ENCODE measurements around the gene RNF169.
"Not testable (repeated sequence)": the region's sequence is repeated elsewhere in the genome, so short reads cannot be mapped to it uniquely, and the experiment has no call there.

The RNF169 gene

DNA sequence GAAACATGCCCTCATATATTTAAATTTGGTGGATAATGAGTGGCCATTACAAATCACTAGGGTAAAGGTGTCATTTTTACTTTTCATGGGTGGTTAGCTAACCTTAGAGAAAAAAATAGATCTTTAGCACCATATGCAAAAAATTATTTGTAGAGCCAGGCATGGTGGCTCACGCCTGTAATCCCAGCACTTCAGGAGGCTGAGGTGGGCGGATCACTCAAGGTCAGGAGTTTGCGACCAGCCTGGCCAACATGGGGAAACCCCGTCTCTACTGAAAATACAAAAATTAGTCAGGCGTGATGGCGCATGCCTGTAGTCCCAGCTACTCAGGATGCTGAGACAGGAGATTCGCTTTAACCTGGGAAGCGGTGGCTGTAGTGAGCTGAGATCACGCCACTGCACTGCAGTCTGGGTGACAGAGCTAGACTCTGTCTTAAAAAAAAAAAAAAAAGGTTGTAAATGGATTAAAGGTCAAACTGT, 19.6 kb downstream of the RNF169 start:
- DNase-seq (ENCODE audit: low read depth, low spot score): not testable (repeated sequence)

- DNase-seq (ENCODE audit: low read depth, low spot score): no peak
These were observed 20.5 kb downstream of the RNF169 start for GRCh38 chr11:74769055-74769707.

DNA sequence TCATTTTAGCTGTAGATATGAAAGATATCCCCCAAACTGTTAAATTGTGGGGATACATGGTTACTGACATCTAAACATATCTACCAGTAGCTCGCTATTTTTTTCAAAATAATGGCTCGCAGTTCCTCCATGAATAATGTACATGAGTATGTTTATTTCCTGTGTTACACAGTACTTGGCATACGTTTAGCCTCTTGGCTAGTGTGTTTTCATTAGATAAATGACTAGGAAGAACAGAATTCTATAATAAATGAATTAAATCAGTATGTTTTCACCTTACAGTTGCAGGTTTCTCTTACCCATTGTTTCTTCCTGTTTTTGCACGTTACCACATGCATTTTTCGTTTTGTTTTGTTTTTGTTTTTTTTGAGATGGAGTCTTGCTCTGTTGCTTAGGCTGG, 21.8 kb downstream of the RNF169 start:
- no peak for DNase-seq (ENCODE audit: low read depth, low spot score)

DNA sequence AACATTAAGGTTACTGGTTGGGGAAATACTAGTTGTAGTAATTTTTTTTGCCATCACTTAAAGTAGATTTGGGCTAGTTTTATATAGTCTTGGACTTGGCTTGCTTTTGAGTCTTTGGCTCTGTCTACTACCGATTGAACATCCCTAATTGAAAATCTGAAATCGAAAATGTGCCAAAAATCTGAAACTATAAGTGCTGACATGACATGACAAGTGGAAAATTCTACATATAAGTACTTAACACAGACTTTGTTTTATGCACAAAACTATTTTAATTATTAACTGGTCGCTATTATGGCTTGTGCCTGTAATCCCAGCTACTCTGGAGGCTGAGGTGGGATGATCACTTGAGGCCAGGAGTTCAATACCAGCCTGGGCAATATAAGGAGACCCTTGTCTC, 22.5 kb downstream of the RNF169 start:
- DNase-seq (ENCODE audit: low read depth, low spot score): no peak

DNA sequence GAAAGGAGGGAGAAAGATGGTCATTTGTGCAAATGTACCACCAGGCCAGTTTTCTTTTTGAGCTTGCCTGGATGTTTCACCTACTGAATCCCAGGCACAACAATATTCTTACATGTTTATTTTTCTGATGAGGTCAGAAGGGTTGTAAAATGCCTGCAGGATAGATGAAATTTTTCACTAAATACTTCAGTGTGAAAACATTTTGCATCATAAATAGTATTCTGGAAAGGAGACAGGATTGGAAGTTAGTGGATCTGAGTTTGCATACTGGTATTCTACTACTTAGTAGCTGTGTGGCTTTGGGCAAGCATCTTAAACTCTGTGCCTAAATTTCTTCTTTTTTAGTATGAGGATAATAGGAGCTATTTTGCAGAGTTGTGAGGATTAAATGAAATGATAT, 24.8 kb downstream of the RNF169 start:
- DNase-seq (ENCODE audit: low read depth, low spot score): no peak

DNA sequence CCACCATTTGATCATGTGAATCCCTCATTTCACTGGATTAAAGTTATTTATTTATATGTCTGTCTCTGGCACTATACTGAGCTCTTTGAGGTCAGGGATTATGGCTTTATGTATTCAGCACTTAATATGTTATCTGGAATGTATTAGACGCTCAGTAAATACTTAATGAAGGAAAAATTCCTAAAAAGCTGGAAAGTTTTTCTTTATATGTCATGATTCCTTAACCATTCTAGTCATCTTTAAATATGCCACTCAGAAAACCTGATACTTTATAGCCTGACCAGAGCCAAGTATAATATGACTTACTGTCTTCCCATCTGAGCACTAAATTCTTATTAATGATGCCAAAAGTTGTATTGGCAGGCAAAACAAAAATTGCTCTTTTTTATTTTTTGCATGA, 27.1 kb downstream of the RNF169 start:
- DNase-seq (ENCODE audit: low read depth, low spot score): no peak

GRCh38 chr11:74776546-74776945, 27.9 kb downstream of the RNF169 start:
- no peak for DNase-seq (ENCODE audit: low read depth, low spot score)

DNA sequence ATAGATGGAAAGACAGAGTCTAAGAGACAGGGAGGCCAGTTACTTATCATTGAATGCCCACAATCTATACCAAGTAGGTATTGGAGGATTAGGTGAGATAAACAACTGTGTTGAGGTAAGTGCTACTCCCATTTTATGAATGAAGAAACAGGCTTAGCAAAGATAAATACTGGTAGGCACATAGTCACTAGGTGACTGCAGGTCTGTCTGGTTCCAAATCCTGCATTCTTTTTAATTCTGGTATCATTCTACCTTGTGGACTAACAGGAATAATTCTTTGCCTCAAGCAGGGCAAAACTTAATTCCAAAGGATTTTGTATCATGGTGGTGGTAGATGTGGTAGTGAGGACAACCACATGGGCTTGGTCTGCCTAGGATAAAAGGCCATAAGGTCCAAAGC, 28.4 kb downstream of the RNF169 start:
- no peak for DNase-seq (ENCODE audit: low read depth, low spot score)

DNA sequence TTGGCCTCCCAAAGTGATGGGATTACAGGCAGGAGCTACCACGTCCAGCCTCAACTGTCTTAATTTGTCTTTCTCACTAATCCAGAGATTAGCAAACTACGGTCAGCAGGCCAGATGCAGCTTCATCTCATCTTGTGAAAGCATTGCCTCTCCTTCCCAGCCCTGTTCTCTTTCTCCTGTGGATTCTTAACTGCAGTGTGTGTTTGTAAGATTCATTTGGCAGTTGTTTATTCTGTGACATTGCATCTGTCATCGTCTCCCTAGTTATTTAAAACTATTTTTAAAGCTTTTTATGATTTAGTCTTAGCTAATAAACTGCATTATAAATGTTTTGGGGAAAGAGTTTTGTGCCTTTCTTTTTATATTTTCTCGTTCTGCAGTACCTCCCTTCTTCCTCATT, 29.2 kb downstream of the RNF169 start:
- DNase-seq (ENCODE audit: low read depth, low spot score): no peak

DNA sequence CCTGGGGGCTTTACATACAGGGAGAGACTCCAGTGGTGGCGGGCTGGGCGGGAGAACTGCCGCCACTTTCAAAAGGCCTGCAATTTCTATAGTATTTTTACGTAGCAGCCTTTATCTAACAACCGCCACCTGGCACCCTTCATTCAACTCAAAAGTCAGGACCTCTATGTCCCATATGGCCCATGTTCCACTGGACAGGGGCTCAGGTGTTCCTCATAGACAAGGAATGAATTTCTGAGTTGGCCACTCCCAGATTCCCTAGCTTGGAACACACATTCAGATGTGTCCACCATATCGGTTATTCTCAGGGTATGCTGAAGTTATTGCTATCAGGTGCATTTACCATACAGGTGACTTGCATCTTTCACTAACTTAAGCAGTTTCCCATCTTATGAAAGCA, 29.9 kb downstream of the RNF169 start:
- no peak for DNase-seq (ENCODE audit: low read depth, low spot score)

DNA sequence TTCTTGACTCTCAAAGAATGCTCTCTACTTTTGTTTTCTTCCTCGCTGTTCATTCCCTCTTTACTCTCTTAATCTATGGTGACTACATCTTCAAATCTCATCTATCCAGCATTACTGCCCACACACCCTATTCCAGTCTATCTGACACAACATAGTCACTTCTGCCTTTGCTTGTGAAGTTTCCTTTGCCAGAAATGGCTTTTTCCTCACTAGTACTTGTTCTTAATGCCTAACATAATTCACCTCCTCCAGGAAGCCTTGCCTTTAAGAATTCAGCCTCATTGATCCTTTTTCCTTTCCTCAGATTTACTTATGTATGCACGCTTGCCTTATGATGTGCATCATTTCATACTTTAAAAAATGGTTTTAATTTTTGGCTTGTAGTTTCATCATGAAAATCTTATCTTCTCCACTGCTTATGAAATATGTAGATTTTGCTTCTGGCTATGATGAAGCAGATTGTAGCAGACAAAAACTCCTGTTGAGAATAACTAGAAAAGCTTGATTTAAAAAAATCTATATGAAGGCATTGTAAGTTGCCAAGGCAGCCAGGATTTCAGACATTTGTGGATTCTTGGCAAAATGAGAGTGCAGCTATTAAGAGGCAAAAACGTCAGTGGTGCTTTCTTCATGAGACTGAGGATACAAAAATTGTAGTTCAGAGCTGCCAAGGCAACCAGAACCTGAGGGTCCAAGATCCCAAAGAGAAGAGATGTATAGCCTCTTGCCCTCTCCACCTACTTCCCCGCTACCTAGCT, 31.8 kb downstream of the RNF169 start:
- DNase-seq (ENCODE audit: low read depth, low spot score): no peak

DNA sequence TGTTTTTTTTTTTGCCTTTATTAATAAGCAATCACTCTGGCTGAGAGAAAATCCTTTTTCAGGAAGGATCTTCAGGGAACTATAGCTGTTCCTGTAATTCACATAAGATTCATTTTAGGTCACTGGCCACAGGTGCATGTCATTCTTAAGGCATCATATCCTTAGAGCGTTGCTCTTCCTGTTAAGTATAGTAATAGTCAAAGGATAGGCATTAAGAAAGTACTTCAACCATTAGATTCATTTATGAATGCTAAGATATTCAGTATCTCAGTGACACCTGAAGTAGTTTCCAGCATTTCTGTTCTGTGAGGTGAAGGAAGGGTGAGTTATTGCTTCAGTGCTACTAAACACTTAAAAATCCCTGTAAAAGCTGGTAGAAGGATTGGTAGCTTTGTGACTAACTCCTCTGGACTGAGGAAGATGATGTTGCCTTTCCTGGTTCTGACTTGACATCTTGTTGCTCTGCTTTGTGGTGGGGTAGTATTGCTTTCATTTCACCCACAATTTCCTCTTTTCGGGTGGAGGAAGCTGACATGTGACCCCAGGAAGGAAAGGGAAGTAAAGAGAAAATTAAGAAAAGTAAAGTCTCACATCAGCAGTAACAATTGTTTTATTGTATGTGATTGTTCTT, 34.7 kb downstream of the RNF169 start:
- no peak for DNase-seq (ENCODE audit: low read depth, low spot score)

GRCh38 chr11:74784234-74784633, 35.6 kb downstream of the RNF169 start:
- DNase-seq (ENCODE audit: low read depth, low spot score): no peak

DNA sequence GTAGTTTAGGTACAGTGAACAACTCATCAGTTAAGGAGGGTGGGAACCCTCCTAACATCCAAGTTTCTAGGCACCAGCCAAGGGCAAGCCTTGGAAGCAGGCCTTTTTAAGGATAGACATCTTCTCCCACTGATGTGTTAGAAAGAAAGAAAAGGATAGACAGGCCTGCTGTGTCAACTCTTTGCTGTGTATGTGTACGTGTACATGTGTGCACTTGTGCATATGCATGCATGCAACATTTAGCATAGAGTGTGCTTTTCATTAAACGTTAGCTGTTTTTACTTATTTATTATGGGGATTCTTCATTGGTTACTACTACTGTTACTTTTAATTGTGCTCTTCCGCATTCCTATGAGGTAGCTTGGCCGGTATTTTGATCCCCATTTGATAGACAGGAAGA, 36.1 kb downstream of the RNF169 start:
- DNase-seq (ENCODE audit: low read depth, low spot score): no peak

DNA sequence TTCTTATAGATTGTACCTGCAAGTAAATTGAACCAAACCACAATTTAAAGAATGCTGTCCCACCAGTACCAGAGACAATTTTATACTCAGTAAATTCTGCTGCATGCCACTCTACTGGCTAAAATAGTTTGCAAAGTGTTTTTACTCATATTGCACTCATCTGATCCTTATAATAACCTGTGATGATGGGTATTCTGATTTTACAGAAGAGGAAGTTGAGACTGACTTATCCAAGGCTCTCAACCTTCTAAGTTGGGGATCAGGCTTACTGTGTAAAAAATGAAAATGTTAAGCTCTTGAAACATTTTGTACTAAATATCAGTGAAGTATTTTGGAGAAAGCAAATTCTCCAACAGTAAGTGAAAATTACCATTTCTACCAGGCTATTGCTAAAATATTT, 37.9 kb downstream of the RNF169 start:
- DNase-seq (ENCODE audit: low read depth, low spot score): no peak

GRCh38 chr11:74791333-74792100, 42.9 kb downstream of the RNF169 start:
- DNase-seq (ENCODE audit: low read depth, low spot score): no peak

DNA sequence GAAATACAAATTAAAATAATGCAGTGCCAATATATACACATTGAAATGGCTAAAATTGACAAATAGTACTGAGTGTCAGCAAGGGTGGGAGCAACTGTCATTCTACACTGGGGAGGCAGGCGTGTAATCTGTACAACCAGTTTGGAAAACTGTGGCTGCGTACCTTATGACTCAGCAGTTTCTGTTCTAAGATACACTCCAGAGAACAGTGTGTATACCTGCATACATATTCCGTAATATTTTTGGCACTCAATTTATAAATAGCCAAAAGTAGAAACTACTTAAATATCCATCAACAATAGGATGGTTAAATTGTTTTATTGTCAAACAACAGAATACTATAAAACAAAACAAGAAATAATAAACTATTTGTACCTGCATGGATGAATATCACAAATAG, 57.6 kb downstream of the RNF169 start:
- no peak for DNase-seq (ENCODE audit: low read depth, low spot score)

- no peak for DNase-seq (ENCODE audit: low read depth, low spot score)
These were observed 61.2 kb downstream of the RNF169 start for GRCh38 chr11:74809801-74810200.

GRCh38 chr11:74815966-74816365, 67.3 kb downstream of the RNF169 start:
- DNase-seq (ENCODE audit: low read depth, low spot score): no peak

DNA sequence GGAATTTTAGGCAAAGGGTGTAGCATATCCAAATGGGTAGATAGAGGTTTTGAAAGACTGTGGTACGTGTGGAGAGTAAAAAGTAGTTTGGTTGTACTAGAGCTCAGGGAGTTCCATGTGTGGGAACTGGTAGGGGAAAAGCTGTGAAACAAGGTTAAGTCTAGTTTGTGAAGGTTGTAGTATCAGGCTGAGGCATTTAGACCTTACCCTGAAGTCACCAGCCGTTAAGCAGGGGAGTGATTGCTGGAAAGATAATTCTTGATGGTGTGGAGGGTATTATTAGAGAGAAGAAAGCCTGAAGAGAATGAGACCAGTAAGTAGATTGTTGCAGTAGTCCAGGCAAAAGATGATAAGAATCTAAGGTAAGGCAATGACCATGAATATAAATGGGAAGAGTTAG, 68.0 kb downstream of the RNF169 start:
- DNase-seq (ENCODE audit: low read depth, low spot score): no peak

GRCh38 chr11:74818283-74818946, 69.8 kb downstream of the RNF169 start:
- no peak for DNase-seq (ENCODE audit: low read depth, low spot score)

DNA sequence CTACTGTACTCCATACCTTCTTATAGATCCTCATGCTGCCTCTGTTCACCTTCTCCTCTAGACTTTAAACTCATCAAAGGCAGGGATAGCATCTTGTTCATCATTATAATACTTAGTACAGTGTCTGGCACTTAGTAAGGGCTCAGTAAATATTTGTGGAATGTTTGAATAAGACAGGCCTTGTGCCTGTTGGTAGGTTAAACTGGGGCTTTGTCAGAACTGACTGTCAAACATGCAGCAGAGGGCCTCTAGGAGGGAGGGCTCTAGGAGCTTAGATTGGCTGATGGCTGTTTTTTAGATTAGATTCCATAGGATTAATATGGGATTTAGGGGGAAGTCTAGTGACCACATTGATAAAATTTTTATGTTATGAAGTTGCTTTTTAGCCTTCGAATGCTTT, 70.8 kb downstream of the RNF169 start:
- DNase-seq (ENCODE audit: low read depth, low spot score): no peak
